SH-SY5Y (cell line): ENCODE results near the gene DNAJC7.

Source experiments
- GATA2 ChIP-seq: IDR thresholded peaks from 2 replicates; pipeline ENCODE4 v1.6.1; 2011; ENCODE audit warnings: mild to moderate bottlenecking, low read depth, low read length
- GATA3 ChIP-seq: IDR thresholded peaks from 2 replicates; pipeline ENCODE4 v1.6.1; 2011; ENCODE audit warnings: low read depth, mild to moderate bottlenecking, low read length, moderate library complexity

DNAJC7 gene

GRCh38 chr17:41942626-41943373 is 74.4 kb downstream of the DNAJC7 start:
- TF ChIP-seq GATA2 (no peak), GATA3 (no peak)

GRCh38 chr17:41941168-41941567 is 76.1 kb downstream of the DNAJC7 start:
- no peak for TF ChIP-seq GATA2
- no peak for TF ChIP-seq GATA3

- no peak for TF ChIP-seq GATA3
- no peak for TF ChIP-seq GATA2
Measured at GRCh38 chr17:41939693-41940090, 77.5 kb downstream of the DNAJC7 start.

GRCh38 chr17:41939044-41939692 is 78.1 kb downstream of the DNAJC7 start:
- no peak for TF ChIP-seq GATA3
- no peak for TF ChIP-seq GATA2

- TF ChIP-seq GATA3 = no peak
- no peak for TF ChIP-seq GATA2
Measured at GRCh38 chr17:41937970-41938954, 79.0 kb downstream of the DNAJC7 start.

GRCh38 chr17:41935641-41936040 is 81.6 kb downstream of the DNAJC7 start:
- TF ChIP-seq GATA2 (no peak), GATA3 (no peak)

- no peak for TF ChIP-seq GATA3
- no peak for TF ChIP-seq GATA2
Measured at GRCh38 chr17:41932816-41933389, 84.3 kb downstream of the DNAJC7 start.

- peak; percentile 5; the same call in 1 of the 2 replicates for TF ChIP-seq GATA2
Measured at GRCh38 chr17:41930833-41931156, 86.4 kb downstream of the DNAJC7 start.

GRCh38 chr17:41930009-41930832 is 87.0 kb downstream of the DNAJC7 start, which contains the start of gene ODAD4:
TSS of gene ODAD4 (plus strand) at chr17:41930617. CDS start at chr17:41930724, 107 bp downstream.
- TF ChIP-seq GATA2 (0 out of 2 replicates have a peak, but pooled peaks have one; percentile 3), GATA3 (no peak)

- TF ChIP-seq GATA3 (no peak), GATA2 (no peak)
Measured at GRCh38 chr17:41928693-41929251, 88.5 kb downstream of the DNAJC7 start.
